ENCODE measurements around the gene RERE.
A peak's percentile ranks its signal among the peaks of the same experiment; 100 is the strongest.
"Not testable (repeated sequence)": the region's sequence is repeated elsewhere in the genome, so short reads cannot be mapped to it uniquely, and the experiment has no call there.

RERE gene

GRCh38 chr1:8747879-8748825 is 69.3 kb downstream of the RERE start:
- DNase-seq = no peak

DNA sequence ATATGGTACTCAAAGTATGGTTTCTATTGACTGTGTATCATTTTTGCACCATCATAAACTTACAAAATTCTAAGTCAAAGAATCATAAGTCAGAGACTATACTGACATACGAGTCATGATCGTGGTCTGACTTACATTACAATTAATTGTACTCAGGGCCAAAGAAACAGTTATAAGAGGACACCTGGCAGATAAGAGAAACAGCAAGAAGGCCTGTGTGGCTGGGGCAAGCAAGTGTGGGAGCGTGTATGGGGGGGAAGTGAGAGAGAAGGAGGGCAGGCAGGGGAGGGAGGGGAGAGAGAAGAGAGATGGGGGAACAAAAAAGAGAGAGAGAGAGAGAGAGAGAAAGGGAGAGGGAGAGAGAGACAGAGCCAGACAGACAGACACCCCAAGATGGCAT is 70.9 kb downstream of the RERE start:
- DNase-seq = no peak

DNA sequence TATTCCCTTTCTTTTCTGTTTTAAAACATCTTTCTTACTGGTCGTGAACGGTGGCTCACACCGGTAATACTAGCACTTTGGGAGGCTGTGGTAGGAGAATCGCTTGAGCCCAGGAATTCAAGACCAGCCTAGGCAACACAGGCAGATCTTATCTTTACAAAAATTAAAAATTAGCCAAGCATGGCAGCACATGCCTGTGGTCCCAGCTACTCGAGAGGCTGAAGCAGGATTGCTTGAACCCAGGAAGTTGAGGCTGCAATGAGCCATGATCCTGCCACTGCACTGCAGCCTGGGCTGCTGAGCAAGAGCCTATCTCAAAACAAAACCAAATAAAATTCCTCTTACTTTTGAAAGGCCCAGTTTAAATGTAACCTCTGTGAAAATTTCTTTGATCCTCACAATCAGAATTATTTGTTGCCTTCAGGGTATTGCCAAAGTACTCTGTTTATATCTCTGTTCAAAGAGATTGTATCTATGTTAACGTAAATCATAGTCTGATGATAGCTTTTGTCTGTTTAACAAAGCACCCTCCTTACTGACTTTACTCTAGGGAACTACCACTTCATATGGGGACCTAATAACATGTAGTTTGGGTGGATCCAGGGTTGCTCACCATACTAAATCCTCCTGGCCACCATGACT is 71.6 kb downstream of the RERE start:
- DNase-seq = no peak

DNA sequence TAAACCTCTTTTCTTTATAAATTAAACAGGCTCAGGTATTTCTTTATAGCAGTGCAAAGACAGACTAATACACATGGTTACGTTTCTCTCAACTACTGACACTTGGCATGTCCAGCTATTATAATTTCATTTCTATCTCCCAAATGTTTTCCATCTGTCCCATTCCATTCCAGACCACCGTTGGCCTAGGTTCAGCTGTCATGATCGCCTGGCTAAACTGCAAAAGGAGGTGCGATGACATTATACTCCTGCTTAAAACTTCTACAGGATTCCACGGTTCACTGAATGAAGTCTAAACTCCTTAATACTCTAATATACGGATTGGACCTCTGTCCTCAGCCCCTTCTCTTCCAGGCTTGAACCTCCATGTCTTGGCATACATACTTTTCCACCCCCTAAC is 72.1 kb downstream of the RERE start:
- no peak for DNase-seq

DNA sequence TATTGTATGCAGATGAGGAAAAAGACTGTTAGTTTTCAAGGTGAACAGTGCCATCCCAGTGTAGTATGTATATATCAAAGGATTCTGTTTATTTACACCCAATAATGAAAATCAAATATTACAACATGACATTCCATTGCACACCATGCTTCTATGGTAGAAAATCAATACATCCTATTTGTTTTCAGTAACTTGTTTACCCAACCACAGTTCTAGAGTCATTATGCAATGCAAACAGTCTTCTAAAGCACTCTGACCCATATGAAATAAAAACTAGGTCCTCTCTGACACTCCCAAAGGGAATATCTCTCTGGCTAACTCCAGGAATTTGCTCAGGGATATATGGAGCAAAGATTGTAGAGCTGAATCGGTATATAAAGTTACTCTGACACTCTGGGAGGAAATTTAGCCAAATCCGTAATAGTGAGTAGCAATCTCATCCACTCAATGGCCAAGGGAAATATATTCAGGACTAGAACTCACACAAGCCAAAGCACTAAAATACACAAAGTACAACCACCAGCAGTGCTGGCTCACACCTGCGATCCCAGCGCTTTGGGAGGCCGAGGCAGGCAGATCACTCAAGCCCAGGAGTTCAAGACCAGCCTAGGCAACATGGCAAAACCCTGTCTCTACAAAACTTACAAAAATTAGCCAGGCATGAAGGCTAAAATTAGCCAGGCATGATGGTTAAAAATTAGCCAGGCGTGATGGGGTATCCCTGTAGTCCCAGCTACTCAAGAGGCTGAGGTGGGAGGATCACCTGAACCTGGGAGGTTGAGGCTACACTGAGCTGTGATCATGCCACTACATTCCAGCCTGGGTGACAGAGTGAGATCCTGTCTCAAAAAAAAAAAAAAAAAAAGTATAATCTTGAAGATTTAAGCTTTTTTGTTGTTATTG is 75.2 kb downstream of the RERE start:
- no peak for DNase-seq

GRCh38 chr1:8740034-8740449 is 77.4 kb downstream of the RERE start:
- no peak for DNase-seq

DNA sequence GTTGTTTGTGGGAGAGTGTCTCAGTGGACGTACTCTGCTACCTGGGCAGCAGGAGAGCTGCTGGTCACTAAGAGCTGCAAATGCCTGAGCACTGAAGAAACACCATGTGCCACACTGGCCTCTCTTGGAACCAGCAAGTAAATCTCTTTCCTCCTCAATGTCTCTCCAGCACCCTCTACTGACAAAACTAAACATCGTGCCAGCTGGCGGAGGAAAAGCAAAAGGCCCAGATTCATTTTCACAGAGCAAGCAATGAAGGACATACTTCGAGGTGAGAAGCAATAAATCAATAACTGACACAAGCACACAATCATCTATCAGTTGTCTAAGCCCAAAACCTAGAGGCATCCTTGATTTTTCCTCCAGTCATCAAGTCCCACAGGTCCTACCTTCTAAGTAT is 78.1 kb downstream of the RERE start:
- DNase-seq = no peak

DNA sequence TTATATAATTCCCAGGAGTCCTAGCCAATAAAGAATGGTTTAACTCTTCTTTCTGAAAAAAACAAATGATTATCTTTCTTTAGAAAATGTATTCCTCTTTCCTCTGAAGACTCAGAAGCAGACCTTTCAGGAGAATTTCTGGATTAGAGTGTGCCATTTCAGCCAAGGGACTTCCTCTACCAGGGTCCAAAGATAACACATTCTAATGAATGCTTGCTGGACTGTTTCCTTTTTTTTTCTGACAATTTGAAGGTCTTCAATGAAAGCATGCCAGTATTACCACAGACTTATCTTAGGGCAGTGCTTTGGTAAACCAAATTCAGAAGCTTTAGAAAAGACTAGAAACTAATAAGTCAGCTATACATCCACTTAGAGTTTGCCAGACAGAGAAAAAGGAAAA is 80.5 kb downstream of the RERE start:
- no peak for DNase-seq

- no peak for DNase-seq
Observed at GRCh38 chr1:8733484-8733883, 84.0 kb downstream of the RERE start.

GRCh38 chr1:8731162-8731561 is 86.3 kb downstream of the RERE start:
- no peak for DNase-seq

- no peak for DNase-seq
Observed at GRCh38 chr1:8728464-8728863, 89.0 kb downstream of the RERE start.

DNA sequence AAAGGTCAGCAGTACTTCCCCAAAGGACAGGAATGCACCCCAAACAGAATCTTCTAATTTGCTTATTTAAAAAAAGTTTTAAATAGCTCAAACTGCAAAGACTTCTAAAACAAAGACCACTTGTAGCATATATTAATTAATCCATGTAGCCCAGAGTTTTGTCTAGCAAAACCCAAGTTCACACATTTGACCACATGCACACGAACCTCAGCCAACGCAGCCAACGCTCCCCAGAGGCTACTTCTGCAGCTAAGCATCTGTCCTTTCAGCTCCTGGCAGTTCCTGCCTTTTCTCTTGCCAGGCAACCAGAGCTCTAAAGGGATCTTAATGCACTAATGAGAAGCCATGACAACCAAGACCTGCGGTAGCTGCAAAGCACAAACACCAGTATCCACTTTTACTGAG is 89.6 kb downstream of the RERE start:
- peak; percentile 21 for DNase-seq

GRCh38 chr1:8727316-8727715 is 90.1 kb downstream of the RERE start:
- not testable (repeated sequence) for DNase-seq

- DNase-seq = not testable (repeated sequence)
Observed at GRCh38 chr1:8726801-8727186, 90.6 kb downstream of the RERE start.

GRCh38 chr1:8723010-8723409 is 94.4 kb downstream of the RERE start:
- no peak for DNase-seq

GRCh38 chr1:8722366-8722765 is 95.1 kb downstream of the RERE start:
- DNase-seq = no peak

DNA sequence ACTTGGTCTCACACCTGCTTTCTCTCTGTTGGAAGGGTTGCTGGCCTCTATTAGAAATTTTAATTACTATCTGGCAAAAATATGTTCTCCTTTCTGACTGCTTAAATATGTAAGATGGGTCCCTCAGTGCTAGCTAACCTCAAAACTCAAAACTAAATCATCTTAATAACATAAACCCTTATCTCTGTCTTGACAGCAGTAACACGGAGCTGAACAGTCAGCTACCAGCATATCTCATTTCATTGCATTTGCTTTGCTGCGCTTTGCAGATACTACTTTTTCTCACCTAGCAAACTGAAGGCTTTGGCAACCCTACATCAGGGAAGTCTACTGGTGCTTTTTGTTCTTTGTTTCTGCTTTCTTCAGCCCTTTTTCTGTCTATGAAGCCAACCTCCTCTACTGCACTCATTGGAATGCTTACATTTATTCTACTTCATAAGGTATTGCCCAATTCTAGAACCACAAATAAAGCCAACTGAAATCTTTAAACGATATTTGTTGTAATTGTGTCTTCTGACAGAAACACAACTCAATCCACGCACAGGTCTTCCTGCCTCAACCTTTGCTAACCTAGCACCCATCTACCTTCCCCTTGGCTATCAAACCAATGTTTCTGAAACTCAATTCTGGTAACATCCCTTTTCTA is 95.6 kb downstream of the RERE start:
- no peak for DNase-seq

DNA sequence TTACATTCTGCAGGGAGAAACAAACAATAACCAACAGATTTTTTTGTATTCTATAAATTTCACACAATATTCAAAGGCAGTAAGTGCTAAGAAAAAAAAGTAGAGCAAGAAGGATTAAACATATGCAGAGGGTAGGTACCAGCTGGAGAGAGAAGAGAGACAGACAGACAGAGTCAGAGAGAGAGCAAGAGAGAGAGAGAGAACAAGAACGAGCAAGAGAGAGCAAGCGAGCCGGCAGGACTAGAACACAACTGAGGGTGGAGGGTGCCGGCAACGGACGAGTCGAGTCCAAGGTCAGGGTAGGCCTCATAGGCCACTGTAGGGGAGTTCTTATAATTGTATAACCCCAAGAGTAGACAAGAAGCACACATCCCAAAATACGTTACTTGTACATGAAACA is 97.1 kb downstream of the RERE start:
- DNase-seq = no peak

DNA sequence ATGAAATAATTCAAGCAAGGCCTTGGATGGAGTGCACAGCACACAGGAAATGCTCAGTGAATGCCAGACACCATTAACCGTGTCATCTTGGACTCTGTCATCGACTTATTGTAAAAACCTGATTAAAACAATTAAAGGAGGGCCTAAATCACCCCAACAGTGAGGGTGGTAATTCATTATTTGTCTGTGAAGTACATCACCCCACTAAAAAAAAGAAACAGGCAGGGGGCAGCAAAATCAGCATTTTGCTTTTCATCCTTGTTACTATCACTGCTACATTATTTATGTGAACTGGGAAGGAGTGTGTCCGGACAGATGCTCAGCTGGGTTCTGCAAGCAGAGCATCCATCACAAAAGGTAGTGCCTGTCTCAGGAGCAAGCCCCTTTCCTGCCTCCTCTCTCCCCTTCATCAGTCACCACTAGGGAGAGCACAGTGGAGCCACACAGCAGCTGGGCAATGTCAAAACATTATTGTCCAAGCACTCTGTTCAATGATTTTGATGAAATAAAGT is 98.5 kb downstream of the RERE start:
- no peak for DNase-seq

DNA sequence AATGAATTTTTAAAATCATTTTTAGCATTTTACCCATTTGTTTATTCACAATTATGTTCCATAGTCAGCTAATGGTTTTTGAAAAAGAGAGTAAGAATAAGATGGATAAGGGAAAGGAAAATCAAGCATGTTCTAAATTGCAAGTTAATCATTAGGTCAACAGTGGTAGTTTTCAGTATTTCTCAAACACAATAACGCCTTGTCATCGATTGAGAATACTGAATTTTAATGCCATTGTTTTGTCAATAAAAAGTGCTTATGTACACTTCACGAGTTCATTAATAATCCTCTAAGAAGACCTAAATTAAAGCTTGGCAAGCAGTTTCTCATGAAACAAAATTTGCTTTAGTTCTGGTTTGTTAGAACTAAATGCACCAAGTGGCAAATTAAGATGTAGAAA is 100.3 kb downstream of the RERE start:
- no peak for DNase-seq

GRCh38 chr1:8716238-8716637 is 101.2 kb downstream of the RERE start:
- no peak for DNase-seq

GRCh38 chr1:8714173-8714572 is 103.3 kb downstream of the RERE start:
- no peak for DNase-seq
